Measurements from ENCODE around the gene AFF1. TPM values are rescaled to one million over a fixed set of nuclear protein-coding genes. Genes with fewer than 3 reads are reported as not detected.
A peak's percentile ranks its signal among the peaks of the same experiment; 100 is the strongest.

AFF1 gene
- total RNA-seq, 1 experiment from 2014 or later, result 52.8 TPM

DNA sequence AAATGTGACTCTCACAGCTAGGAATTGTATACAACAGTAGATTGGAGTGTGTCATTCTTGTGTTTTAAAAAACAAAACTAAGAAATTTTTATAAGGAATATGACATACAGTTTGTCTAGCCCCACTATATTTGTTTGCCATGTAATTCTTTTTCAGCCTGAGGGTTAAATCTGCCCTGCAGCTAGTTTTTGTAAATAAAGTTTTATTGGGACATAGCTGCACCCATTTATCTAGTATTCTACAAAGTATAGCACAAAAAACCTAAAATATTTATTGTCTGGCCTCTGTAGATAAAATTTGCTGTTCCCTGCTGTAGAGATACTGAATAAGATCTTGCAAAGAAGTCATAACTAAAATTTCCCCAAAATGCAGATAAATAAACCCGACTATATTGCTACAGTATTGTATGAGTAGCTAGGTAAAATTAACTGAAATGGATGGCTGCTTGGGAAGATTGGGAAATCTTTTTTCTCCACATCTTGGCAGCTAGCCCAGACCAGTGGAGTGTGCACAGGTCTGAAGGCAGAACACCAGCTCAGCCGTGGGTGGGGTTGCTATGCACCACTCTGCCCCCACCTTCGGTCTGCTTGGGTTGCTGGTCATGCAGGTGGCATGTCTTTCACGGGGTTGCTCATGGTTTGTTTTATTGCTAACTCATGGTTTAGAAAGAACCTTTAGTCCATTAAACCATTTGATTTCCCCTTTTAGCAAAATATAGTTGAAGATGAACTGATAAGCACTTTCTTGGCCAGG is 157.8 kb downstream of the AFF1 start:
- H3K4me2 ChIP-seq, result peak overlapping the region; percentile 57
- peak overlapping the region; percentile 82 for H3K27ac ChIP-seq
- H3K9me3 ChIP-seq (ENCODE audit: insufficient read depth, low read depth), result no peaks in the 10 kb centered on the region
- 0 out of 2 replicates have a peak, but pooled peaks cover 3% of the 10 kb centered on the region for H3K36me3 ChIP-seq (ENCODE audit: low read depth)
- no peaks in the 10 kb centered on the region for H4K20me1 ChIP-seq (ENCODE audit: insufficient read depth)
- ChIA-PET CTCF (interaction anchor here (0.6 to 1.9 kb wide), 2 partner anchors 25 to 170 kb away, joined by 3 to 9 read pairs; no protein-coding TSS in a partner anchor), POLR2A (ENCODE audit: unreplicated experiment) (interaction anchor here (0.5 to 1.0 kb wide), 3 partner anchors 9 to 158 kb away, joined by 5 to 7 read pairs (median 7); partner anchors contain the start of gene AFF1)
- peaks cover 27% of the 10 kb centered on the region for H3K4me1 ChIP-seq (replicated peaks; ENCODE audit: insufficient read depth)
- no peak overlapping the region for H2AFZ ChIP-seq
- DNase-seq, result peak; percentile 86 to 91
- TF ChIP-seq EZH2 (IDR thresholded peaks at IDR 0.05; ENCODE audit: low read depth), result no peak
- TF ChIP-seq CTCF (conservative IDR thresholded peaks at IDR 0.05), result no peak
- intact Hi-C loops (cut with micrococcal nuclease; ENCODE audit: unreplicated experiment), result loop anchor here (1.0 to 5.0 kb wide), 2 partner anchors 85 to 170 kb away; no protein-coding TSS in a partner anchor
- no peaks in the 10 kb centered on the region for H3K27me3 ChIP-seq (ENCODE audit: insufficient read depth, low read depth)
- no TSS peak for BruUV-seq (replicated peaks)
- H3K9me2 ChIP-seq (ENCODE audit: insufficient read depth), result no peaks in the 10 kb centered on the region
- H3F3A ChIP-seq (ENCODE audit: insufficient read depth, low read depth), result peaks cover 14% of the 10 kb centered on the region
- no peak overlapping the region for H3K4me3 ChIP-seq
- H3K79me2 ChIP-seq (ENCODE audit: low read depth), result 0 out of 2 replicates have a peak, but pooled peaks cover 3% of the 10 kb centered on the region

GRCh38 chr4:87093443-87094123 is 158.8 kb downstream of the AFF1 start:
- Histone ChIP-seq H3K4me2 (peak overlapping the region; percentile 57; the same call in 1 of the 2 replicates), H3K27me3 (ENCODE audit: insufficient read depth, low read depth) (no peaks in the 10 kb centered on the region), H3F3A (ENCODE audit: insufficient read depth, low read depth) (peaks cover 14% of the 10 kb centered on the region), H4K20me1 (ENCODE audit: insufficient read depth) (no peaks in the 10 kb centered on the region), H3K79me2 (ENCODE audit: low read depth) (0 out of 2 replicates have a peak, but pooled peaks cover 3% of the 10 kb centered on the region), H2AFZ (no peak overlapping the region), H3K9me2 (ENCODE audit: insufficient read depth) (no peaks in the 10 kb centered on the region), H3K36me3 (ENCODE audit: low read depth) (0 out of 2 replicates have a peak, but pooled peaks cover 3% of the 10 kb centered on the region), H3K4me3 (no peak overlapping the region), H3K27ac (peak overlapping the region; percentile 82), H3K9me3 (ENCODE audit: insufficient read depth, low read depth) (no peaks in the 10 kb centered on the region), H3K4me1 (replicated peaks; ENCODE audit: insufficient read depth) (peaks cover 27% of the 10 kb centered on the region)
- ChIA-PET CTCF (interaction anchor here (0.5 to 1.9 kb wide), 3 partner anchors 22 to 171 kb away, joined by 3 to 9 read pairs (median 5); no protein-coding TSS in a partner anchor), POLR2A (ENCODE audit: unreplicated experiment) (interaction anchor here (0.6 kb wide), 1 partner anchor 166 kb away, joined by 4 read pairs; no protein-coding TSS in a partner anchor)
- intact Hi-C loops (cut with micrococcal nuclease; ENCODE audit: unreplicated experiment), result loop anchor here (1.0 to 5.0 kb wide), 2 partner anchors 86 to 171 kb away; no protein-coding TSS in a partner anchor
- no TSS peak for BruUV-seq (replicated peaks)
- DNase-seq, result no peak
- TF ChIP-seq EZH2 (IDR thresholded peaks at IDR 0.05; ENCODE audit: low read depth) (no peak), CTCF (conservative IDR thresholded peaks at IDR 0.05) (peak; percentile 50)

- TF ChIP-seq CTCF (conservative IDR thresholded peaks at IDR 0.05), result no peak
- TF ChIP-seq EZH2 (IDR thresholded peaks at IDR 0.05; ENCODE audit: low read depth), result no peak
- H3K4me2 ChIP-seq, result no peak overlapping the region
- no peak for DNase-seq
- H4K20me1 ChIP-seq (ENCODE audit: insufficient read depth), result no peaks in the 10 kb centered on the region
- no peak overlapping the region for H2AFZ ChIP-seq
- no TSS peak for BruUV-seq (replicated peaks)
- peaks cover 15% of the 10 kb centered on the region for H3K4me1 ChIP-seq (replicated peaks; ENCODE audit: insufficient read depth)
- no peaks in the 10 kb centered on the region for H3K9me2 ChIP-seq (ENCODE audit: insufficient read depth)
- H3F3A ChIP-seq (ENCODE audit: insufficient read depth, low read depth), result peaks cover 12% of the 10 kb centered on the region
- H3K79me2 ChIP-seq (ENCODE audit: low read depth), result no peaks in the 10 kb centered on the region
- POLR2A ChIA-PET (ENCODE audit: unreplicated experiment), result no interaction called here
- intact Hi-C loops (cut with micrococcal nuclease; ENCODE audit: unreplicated experiment), result no loop called here
- no peaks in the 10 kb centered on the region for H3K27me3 ChIP-seq (ENCODE audit: insufficient read depth, low read depth)
- H3K36me3 ChIP-seq (ENCODE audit: low read depth), result no peaks in the 10 kb centered on the region
- no peak overlapping the region for H3K27ac ChIP-seq
- CTCF ChIA-PET, result interaction anchor here (0.6 kb wide), 1 partner anchor 208 kb away, joined by 3 read pairs; no protein-coding TSS in a partner anchor
- no peak overlapping the region for H3K4me3 ChIP-seq
- no peaks in the 10 kb centered on the region for H3K9me3 ChIP-seq (ENCODE audit: insufficient read depth, low read depth)
Observed at GRCh38 chr4:87097075-87097474, 162.3 kb downstream of the AFF1 start.
